CD4-positive, alpha-beta T cell treated with Interleukin-17A for 1 hour (primary cell): ENCODE measurements around the gene SLC35A3.
"Not testable (repeated sequence)": the region's sequence is repeated elsewhere in the genome, so short reads cannot be mapped to it uniquely, and the experiment has no call there.

Experiments used
- DNase-seq: peaks from one replicate; pipeline ENCODE4 v3.0.0-alpha.2; 2020

The SLC35A3 gene

DNA sequence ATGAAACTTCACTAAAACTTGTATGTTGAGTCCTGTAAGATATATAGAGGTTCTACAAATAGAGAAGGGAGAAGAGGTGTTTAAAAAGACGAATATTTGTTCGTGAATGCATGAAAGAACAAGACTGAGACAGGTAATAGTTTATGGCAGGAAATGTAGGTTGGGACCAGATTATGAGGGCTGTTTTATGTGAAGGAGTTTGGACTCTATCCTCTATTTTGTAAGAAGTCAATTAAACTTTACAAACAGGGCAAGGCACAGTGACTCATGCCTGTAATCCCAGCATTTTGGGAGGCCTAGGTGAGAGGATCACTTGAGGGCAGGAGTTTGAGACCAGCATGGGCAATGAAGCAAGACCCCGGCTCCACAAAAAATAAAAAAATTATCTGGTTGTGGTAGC is 5.7 kb downstream of the SLC35A3 start:
- no peak for DNase-seq

GRCh38 chr1:99977326-99977725 is 7.5 kb downstream of the SLC35A3 start:
- DNase-seq, result not testable (repeated sequence)

DNA sequence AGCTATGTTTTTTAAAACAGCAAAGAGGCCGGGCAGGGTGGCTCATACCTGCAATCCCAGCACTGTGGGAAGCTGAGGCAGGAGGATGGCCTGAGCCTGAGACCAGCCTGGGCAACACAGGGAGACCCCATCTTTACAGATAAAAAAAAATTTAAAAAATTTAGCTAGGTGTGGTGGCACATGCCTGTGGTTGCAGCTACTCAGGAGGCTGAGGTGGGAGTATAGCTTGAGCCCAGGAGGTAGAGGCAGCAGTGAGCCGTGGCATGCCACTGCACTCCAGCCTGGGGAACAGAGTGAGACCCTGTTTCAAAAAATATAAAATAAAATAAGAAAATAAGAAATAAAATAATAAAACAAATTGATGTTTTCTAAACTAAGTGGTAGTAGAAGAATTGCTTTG is 8.4 kb downstream of the SLC35A3 start:
- DNase-seq, result no peak

- no peak for DNase-seq
These were observed 9.3 kb downstream of the SLC35A3 start for GRCh38 chr1:99979091-99979490.

- no peak for DNase-seq
These were observed 11.1 kb downstream of the SLC35A3 start for GRCh38 chr1:99980928-99981327.

GRCh38 chr1:99986656-99987225 is 16.9 kb downstream of the SLC35A3 start:
- DNase-seq, result no peak

GRCh38 chr1:99988210-99988765 is 18.5 kb downstream of the SLC35A3 start:
- no peak for DNase-seq

DNA sequence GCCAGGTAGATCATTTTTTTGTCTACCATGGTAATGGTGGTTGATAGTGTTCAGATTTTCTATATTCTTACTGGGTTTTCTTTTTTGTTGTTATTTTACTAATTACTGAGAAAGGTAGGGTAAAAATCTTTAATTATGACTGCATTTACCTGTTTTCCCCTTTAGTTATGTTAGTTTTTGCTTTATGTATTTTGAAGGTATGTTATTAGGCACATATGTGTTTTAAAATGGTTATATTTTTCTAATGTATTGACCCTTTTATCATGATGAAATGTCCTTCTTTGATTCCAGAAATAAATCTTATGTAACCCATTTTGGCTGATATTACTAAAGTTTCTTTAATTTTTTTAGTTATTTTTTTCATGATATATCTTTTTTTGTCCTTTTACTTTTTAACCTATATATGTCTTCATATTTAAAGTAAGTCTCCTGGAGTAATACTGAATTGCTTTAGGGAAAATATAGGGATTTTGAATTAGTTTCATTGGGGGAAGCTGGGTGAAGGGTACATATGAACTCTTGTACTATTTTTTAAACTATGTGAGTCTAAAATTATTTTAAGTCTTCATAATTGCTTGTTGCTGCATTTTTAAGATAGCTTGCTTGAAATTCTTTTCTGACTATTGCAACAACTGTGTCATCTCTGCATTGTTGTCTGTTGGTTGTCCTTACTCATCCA is 22.4 kb downstream of the SLC35A3 start:
- DNase-seq, result no peak

DNA sequence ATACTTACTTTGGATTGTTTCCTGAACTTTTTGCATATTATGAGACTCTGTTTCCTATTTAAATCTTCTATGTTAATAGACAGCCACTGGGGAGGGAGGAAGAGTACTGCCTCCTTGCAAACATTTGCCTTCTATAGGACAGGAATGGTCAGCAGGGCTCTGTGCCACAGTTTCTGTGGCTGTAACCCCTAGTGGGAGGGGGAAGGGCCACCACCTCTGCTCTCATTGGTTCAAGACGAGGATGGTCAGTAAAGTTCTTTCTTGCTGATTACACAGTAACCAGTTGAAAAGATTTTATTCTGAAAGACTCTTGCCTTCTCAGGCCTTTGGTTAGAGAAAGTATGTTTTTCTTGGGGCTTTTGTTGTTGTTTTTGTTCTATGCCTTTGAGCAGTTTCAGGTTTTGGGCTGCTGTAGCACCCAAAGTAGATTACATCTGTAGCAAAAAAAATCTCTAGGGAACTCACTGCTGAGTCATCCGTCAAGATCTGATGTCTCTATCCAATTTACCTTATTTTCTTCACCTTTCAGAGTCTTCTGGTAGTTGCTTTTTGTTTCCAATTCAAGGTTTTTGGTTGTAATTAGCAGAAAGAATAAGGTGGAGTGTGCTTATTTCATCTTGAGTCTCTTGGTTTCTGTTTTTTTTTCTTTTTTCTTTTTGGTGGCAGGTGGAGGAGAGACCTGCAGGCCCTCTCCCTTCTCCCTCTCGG is 23.1 kb downstream of the SLC35A3 start:
- no peak for DNase-seq

GRCh38 chr1:99993468-99993845 is 23.7 kb downstream of the SLC35A3 start:
- DNase-seq, result no peak

DNA sequence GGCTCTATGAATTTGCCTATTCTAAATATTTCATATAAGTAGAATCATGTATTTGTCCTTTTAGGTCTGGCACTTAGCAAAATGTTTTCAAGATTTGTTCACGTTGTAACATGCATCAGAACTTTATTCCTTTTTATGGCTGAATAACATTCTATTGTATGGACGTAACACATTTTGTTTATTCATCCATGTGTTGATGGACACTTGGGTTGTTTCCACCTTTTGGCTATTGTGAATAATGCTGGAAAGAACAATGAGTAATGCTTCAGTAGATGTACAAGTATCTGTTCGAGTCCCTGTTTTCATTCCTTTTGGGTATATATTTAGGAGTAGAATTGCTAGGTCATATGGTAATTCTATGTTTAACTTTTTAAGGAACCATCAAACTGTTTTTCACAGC is 24.7 kb downstream of the SLC35A3 start:
- no peak for DNase-seq

- no peak for DNase-seq
These were observed 27.2 kb downstream of the SLC35A3 start for GRCh38 chr1:99996951-99997350.

GRCh38 chr1:100001462-100001861 is 31.7 kb downstream of the SLC35A3 start:
- DNase-seq, result no peak

- no peak for DNase-seq
These were observed 35.6 kb downstream of the SLC35A3 start for GRCh38 chr1:100005424-100005823.

- no peak for DNase-seq
These were observed 36.9 kb downstream of the SLC35A3 start for GRCh38 chr1:100006688-100007087.

- DNase-seq, result no peak
These were observed 39.7 kb downstream of the SLC35A3 start for GRCh38 chr1:100009458-100009857.

- no peak for DNase-seq
These were observed 41.0 kb downstream of the SLC35A3 start for GRCh38 chr1:100010804-100011203.

DNA sequence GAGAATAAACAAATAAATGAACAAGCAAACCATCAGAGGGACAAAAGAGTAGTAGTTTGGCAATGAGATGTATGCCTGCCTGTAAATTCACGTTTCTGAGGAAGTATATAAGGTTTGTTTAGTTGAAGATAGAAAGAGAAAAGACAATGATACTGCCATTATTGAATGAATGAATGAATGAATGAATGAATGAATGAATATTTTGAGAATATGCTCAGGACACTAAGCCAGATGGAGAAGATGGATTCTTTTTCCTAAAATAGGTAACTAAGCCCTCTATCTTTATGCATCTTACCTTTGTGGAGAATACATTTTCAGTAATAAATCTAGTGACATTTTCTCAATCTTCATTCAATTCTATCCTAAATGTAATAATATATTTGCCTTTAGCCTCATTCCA is 49.4 kb downstream of the SLC35A3 start:
- DNase-seq, result no peak

DNA sequence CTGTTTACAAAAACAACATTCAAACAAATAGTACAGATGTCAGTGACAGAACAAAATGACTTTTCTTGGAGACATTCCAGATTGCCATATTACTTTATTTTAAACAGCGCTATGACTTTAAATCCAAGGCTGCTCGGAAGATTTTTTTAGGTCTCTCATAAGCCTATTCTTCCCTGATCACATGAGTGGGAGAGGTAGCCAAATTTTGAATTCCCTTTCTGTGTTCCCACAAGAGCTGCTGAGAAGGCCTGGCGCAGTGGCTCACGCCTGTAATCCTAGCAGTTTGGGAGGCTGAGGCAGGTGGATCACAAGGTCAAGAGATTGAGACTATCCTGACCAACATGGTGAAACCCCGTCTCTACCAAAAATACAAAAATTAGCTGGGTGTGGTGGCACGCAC is 53.7 kb downstream of the SLC35A3 start:
- DNase-seq, result no peak

GRCh38 chr1:100027212-100027611 is 57.4 kb downstream of the SLC35A3 start:
- DNase-seq, result no peak

- peak; percentile 71 for DNase-seq
These were observed 59.0 kb downstream of the SLC35A3 start for GRCh38 chr1:100028765-100029164.

GRCh38 chr1:100034470-100034869 is 64.7 kb downstream of the SLC35A3 start:
- DNase-seq, result peak; percentile 37

GRCh38 chr1:100035214-100035613 is 65.4 kb downstream of the SLC35A3 start:
- DNase-seq, result no peak
